PC-9 (cell line): ENCODE results near the gene C16orf86. TPM values are rescaled to one million over a fixed set of nuclear protein-coding genes. Genes with fewer than 3 reads are reported as not detected.

Experiments
- BruUV-seq: library from RNA; stranded (reverse); fragments of 400-500 nt; replicated peaks from 2 replicates; lab custom pipeline; 2021; lab: Mats Ljungman, UMichigan
- CTCF ChIA-PET: fragments of 300-600 bp; sonication (Branson Sonifier 250); formaldehyde crosslinking; loops from one replicate; lab custom pipeline; 2022; ENCODE audit warnings: antibody characterized with exemption; lab: Charles Lee
- POLR2A ChIA-PET: fragments of 300-600 bp; sonication (Branson Sonifier 250); formaldehyde crosslinking; loops from one replicate; lab custom pipeline; 2022; ENCODE audit warnings: antibody characterized with exemption; ENCODE audit not compliant: unreplicated experiment; lab: Charles Lee
- DNase-seq, 2 experiments: peaks; one replicate each; pipeline versions ENCODE4 v3.0.0 to v3.0.0-alpha.2; 2015 to 2022; ENCODE audit warnings: mixed read lengths in 1 of 2
- H2AFZ ChIP-seq: fragments of 200-600 bp; sonication (generic); 2 replicates; pipeline ENCODE4 v1.8.1; 2017; ENCODE audit warnings: antibody characterized with exemption
- H3F3A ChIP-seq: fragments of 200-600 bp; sonication (generic); 2 replicates; pipeline ENCODE4 v1.8.1; 2017; ENCODE audit warnings: antibody characterized with exemption, mild to moderate bottlenecking, low read depth; ENCODE audit not compliant: insufficient read depth
- H3K27ac ChIP-seq: fragments of 200-600 bp; sonication (generic); 2 replicates; pipeline ENCODE4 v1.6.1; 2016; ENCODE audit warnings: mixed run types
- H3K27me3 ChIP-seq: fragments of 200-600 bp; sonication (generic); 2 replicates; pipeline ENCODE4 v1.6.1; 2016; ENCODE audit warnings: low read depth, mixed run types; ENCODE audit not compliant: insufficient read depth
- H3K36me3 ChIP-seq: fragments of 200-600 bp; sonication (generic); 2 replicates; pipeline ENCODE4 v1.6.1; 2016; ENCODE audit warnings: low read depth, mixed run types
- H3K4me1 ChIP-seq: fragments of 200-600 bp; sonication (generic); replicated peaks from 2 replicates; pipeline ENCODE4 v1.6.1; 2016; ENCODE audit warnings: mixed run types; ENCODE audit not compliant: insufficient read depth
- H3K4me2 ChIP-seq: fragments of 200-600 bp; sonication (generic); 2 replicates; pipeline ENCODE4 v1.6.1; 2017; ENCODE audit warnings: mixed run types
- H3K4me3 ChIP-seq: fragments of 200-600 bp; sonication (generic); 2 replicates; pipeline ENCODE4 v1.6.1; 2016; ENCODE audit warnings: mixed run types
- H3K79me2 ChIP-seq: fragments of 200-600 bp; sonication (generic); 2 replicates; pipeline ENCODE4 v1.6.1; 2017; ENCODE audit warnings: low read depth, mixed run types
- H3K9me2 ChIP-seq: fragments of 200-600 bp; sonication (generic); 2 replicates; pipeline ENCODE4 v1.8.1; 2017; ENCODE audit warnings: mild to moderate bottlenecking; ENCODE audit not compliant: insufficient read depth
- H3K9me3 ChIP-seq: fragments of 200-600 bp; sonication (generic); 2 replicates; pipeline ENCODE4 v1.8.1; 2016; ENCODE audit warnings: low read depth; ENCODE audit not compliant: insufficient read depth
- H4K20me1 ChIP-seq: fragments of 200-600 bp; sonication (generic); 2 replicates; pipeline ENCODE4 v1.8.1; 2017; ENCODE audit not compliant: insufficient read depth
- EZH2 ChIP-seq: fragments of 200-600 bp; sonication (generic); IDR thresholded peaks from 2 replicates; pipeline ENCODE4 v1.8.0; 2017; ENCODE audit warnings: antibody characterized with exemption, low read depth
- intact Hi-C: fragments of 100-400 bp; cut with micrococcal nuclease; formaldehyde crosslinking; loops from one replicate; pipeline ENCODE4 v1.10.0; 2022; ENCODE audit not compliant: unreplicated experiment
- total RNA-seq: library from RNA; stranded (reverse); gene quantifications from 2 replicates; pipeline ENCODE4 v1.2.3, GENCODE V29; 2021
- TF ChIP-seq, protein P1 (sequence below): fragments of 200-600 bp; sonication (generic); conservative IDR thresholded peaks from 2 replicates; pipeline ENCODE4 v1.6.1; 2017; ENCODE audit warnings: mixed run types, antibody characterized with exemption, mild to moderate bottlenecking, moderate library complexity

The C16orf86 gene
- total RNA-seq, 1 experiment from 2014 or later, result 0.46 TPM

DNA sequence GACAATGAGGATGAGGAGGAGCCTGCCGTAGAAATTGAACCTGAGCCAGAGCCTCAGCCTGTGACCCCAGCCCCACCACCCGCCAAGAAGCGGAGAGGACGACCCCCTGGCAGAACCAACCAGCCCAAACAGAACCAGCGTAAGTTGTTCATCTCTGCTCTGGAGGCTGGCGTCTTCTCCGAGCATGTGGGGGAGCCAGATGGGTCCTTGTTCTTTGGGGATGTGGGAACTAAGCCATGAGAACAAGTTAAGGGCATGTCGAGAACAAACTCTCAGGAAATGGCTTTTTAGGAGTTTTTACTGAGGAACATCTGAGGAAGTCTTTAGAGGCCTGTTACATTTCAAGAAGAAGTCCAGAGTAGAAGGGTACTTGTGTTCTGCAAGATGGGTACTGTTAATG lies 29.9 kb upstream of the C16orf86 start:
- Histone ChIP-seq H3K36me3 (0 out of 2 replicates have a peak, but pooled peaks cover 3% of the 10 kb centered on the region), H3K4me1 (no peaks in the 10 kb centered on the region)

DNA sequence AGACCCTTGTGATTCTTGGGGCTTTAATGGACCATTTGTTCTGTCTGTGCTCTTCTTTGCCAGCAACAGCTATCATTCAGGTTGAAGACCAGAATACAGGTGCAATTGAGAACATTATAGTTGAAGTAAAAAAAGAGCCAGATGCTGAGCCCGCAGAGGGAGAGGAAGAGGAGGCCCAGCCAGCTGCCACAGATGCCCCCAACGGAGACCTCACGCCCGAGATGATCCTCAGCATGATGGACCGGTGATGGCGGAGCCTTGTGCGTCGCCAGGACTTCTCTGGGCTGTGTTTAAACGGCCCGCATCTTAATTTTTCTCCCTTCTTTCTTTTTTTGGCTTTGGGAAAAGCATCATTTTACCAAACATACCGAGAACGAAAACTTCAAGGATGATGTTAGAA lies 29.0 kb upstream of the C16orf86 start:
- H3F3A ChIP-seq, result peaks cover 19% of the 10 kb centered on the region; the same call in 1 of the 2 replicates
- TF ChIP-seq EZH2, result no peak
- TF ChIP-seq, protein P1, sequence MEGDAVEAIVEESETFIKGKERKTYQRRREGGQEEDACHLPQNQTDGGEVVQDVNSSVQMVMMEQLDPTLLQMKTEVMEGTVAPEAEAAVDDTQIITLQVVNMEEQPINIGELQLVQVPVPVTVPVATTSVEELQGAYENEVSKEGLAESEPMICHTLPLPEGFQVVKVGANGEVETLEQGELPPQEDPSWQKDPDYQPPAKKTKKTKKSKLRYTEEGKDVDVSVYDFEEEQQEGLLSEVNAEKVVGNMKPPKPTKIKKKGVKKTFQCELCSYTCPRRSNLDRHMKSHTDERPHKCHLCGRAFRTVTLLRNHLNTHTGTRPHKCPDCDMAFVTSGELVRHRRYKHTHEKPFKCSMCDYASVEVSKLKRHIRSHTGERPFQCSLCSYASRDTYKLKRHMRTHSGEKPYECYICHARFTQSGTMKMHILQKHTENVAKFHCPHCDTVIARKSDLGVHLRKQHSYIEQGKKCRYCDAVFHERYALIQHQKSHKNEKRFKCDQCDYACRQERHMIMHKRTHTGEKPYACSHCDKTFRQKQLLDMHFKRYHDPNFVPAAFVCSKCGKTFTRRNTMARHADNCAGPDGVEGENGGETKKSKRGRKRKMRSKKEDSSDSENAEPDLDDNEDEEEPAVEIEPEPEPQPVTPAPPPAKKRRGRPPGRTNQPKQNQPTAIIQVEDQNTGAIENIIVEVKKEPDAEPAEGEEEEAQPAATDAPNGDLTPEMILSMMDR, result no peak
- CTCF ChIA-PET, result no interaction called here
- POLR2A ChIA-PET, result no interaction called here
- no peak for DNase-seq
- no peak overlapping the region for H3K4me2 ChIP-seq
- H4K20me1 ChIP-seq, result peaks cover 8% of the 10 kb centered on the region; the same call in 1 of the 2 replicates
- no TSS peak for BruUV-seq
- no peaks in the 10 kb centered on the region for H3K4me1 ChIP-seq
- intact Hi-C loops, result no loop called here
- no peaks in the 10 kb centered on the region for H3K9me3 ChIP-seq
- no peaks in the 10 kb centered on the region for H3K9me2 ChIP-seq
- no peaks in the 10 kb centered on the region for H3K27me3 ChIP-seq
- no peak overlapping the region for H2AFZ ChIP-seq
- H3K79me2 ChIP-seq, result no peaks in the 10 kb centered on the region
- no peak overlapping the region for H3K27ac ChIP-seq
- 0 out of 2 replicates have a peak, but pooled peaks cover 3% of the 10 kb centered on the region for H3K36me3 ChIP-seq
- no peak overlapping the region for H3K4me3 ChIP-seq

More for the DNA sequence above, 29.9 kb upstream of the C16orf86 start:
- Histone ChIP-seq H3K4me2 (no peak overlapping the region), H3K4me3 (no peak overlapping the region), H3F3A (peaks cover 14% of the 10 kb centered on the region; the same call in 1 of the 2 replicates), H3K79me2 (no peaks in the 10 kb centered on the region), H3K27ac (no peak overlapping the region), H3K27me3 (no peaks in the 10 kb centered on the region), H2AFZ (no peak overlapping the region), H3K9me2 (no peaks in the 10 kb centered on the region), H4K20me1 (peaks cover 8% of the 10 kb centered on the region; the same call in 1 of the 2 replicates), H3K9me3 (no peaks in the 10 kb centered on the region)
- DNase-seq, result no peak
- intact Hi-C loops, result no loop called here
- TF ChIP-seq, protein P1, result no peak
- TF ChIP-seq EZH2, result no peak
- POLR2A ChIA-PET, result no interaction called here
- CTCF ChIA-PET, result no interaction called here
- BruUV-seq, result no TSS peak

DNA sequence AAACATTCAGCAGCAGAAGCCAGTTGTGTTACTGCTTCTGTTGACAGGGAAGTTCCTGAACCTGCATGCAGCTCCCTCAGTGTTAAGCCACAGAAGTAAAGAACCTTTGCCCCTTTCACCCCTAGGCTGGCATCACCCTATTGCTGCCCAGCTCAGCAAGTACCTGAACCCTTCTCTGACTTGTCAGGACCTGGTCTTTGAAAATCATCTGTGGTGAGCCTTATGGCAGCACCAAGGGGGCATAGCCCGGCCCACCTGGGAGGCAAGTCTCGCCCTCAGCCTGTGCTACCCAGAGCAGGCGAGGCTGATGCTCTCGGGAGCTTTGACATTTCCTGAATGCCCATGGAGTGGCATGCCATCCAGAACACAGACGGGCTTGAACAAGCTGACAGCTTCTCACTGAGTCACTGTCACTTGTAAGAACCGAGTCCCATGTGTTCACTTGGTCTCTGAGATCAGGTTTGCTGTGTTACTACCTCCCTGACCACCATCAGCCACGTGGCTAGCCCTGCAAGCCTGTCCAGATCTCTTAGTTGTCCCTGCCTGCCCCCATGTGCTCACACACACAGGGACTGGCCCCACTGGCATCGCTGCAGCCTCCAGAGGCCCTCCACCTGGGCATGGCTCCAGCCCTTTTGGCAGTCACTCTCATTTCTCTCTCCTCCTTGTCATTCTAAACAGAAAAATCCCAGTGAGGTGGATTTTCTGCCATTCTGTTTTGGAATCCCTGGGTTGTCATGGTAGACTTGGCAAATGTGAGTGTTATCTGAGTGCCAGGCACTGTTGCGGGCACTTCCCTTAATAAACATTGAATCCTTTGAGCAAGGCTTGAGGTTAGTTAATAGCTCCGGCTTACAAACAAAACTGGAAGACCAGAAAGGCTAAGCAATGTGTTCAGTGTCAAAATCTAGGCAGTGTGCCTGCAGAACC lies 24.6 kb upstream of the C16orf86 start:
- CTCF ChIA-PET, result interaction anchor here (0.7 kb wide), 2 partner anchors 545 to 655 kb away, joined by 4 to 5 read pairs; no protein-coding TSS in a partner anchor
- no peak overlapping the region for H3K4me2 ChIP-seq
- H3K79me2 ChIP-seq, result no peaks in the 10 kb centered on the region
- TF ChIP-seq, protein P1, result no peak
- TF ChIP-seq EZH2, result no peak
- H4K20me1 ChIP-seq, result peaks cover 6% of the 10 kb centered on the region; the same call in 1 of the 2 replicates
- H3K36me3 ChIP-seq, result 0 out of 2 replicates have a peak, but pooled peaks cover 3% of the 10 kb centered on the region
- no peaks in the 10 kb centered on the region for H3K4me1 ChIP-seq
- peaks cover 22% of the 10 kb centered on the region; the same call in 1 of the 2 replicates for H3F3A ChIP-seq
- intact Hi-C loops, result no loop called here
- H3K9me3 ChIP-seq, result no peaks in the 10 kb centered on the region
- DNase-seq, result no peak
- BruUV-seq, result no TSS peak
- H3K4me3 ChIP-seq, result no peak overlapping the region
- POLR2A ChIA-PET, result no interaction called here
- H2AFZ ChIP-seq, result no peak overlapping the region
- no peaks in the 10 kb centered on the region for H3K9me2 ChIP-seq
- no peaks in the 10 kb centered on the region for H3K27me3 ChIP-seq
- H3K27ac ChIP-seq, result no peak overlapping the region
